NCI-H345 treated with DMSO at 0.1 percent for 48 hours (cell line): Measurements from ENCODE around the gene SPC24.
"Not testable (repeated sequence)": the region's sequence is repeated elsewhere in the genome, so short reads cannot be mapped to it uniquely, and the experiment has no call there.

Experiments used
- DNase-seq: peaks from one replicate; lab custom pipeline; 2025; ENCODE audit not compliant: unreplicated experiment; lab: John Stamatoyannopoulos, UW

The SPC24 gene

DNA sequence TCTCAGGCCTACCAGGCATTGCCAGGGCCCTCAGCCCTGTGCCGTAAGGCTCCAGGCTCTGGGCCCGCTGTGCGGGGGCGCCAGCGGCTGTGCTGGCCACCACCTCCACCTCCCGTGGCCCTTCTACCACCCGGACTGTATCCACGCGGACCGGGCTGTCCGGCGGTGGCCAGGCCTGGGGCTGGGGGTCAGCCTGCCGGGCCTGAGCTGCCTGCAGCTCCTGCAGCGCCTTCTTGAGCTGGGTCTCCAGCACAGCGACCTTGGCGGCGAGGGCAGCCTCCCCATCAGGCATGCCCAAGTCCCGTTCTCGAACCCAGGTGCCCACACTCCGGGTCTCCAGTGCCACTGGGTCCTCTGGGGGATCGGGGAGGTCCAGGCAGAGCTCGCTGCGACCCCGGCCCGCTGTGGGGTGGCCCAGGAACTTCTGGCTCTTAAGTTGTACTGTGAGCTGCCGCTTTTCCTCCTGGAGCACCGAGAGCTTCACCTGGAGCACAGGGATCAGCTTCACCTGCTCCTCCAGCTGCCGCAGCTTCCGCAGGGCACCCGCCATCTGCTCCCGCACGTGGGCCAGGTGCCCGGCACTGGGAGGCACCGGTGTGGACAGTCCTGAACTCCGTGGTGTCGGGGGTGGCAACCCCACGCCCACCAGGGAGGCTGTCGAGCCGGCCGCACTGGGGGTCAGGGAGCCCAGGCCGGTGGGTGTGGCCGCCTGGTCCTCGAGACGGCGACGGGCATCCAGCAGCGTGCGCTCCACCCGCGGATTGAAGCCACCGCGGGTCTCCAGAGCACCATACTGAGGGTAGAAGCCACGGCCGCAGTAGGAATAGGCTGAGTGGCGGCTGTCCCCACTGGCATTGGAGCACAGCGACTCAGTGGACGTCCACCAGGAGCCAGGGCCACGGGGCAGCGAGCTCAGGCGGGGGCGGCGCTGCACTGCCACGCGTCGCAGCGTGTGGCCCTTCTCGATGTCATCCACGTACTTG lies 37.7 kb upstream of the SPC24 start:
- no peak for DNase-seq

DNA sequence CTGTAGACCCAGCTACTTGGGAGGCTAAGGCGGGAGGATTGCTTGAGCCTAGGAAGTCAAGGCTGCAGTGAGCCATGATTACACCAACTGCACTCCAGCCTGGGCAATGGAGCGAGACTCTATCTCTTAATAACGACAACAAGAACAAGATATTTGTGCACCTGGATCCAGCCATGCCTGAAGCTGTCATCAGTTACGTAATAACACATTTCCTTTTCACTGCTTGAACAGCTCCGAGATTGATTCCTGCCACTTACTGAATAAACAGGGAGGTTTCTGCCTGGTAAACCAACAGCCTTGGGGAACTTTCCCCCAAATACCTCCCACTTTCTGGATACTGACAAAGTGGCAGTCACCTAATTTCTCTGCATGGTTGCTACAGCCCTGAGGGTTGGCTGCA lies 36.4 kb upstream of the SPC24 start:
- no peak for DNase-seq

DNA sequence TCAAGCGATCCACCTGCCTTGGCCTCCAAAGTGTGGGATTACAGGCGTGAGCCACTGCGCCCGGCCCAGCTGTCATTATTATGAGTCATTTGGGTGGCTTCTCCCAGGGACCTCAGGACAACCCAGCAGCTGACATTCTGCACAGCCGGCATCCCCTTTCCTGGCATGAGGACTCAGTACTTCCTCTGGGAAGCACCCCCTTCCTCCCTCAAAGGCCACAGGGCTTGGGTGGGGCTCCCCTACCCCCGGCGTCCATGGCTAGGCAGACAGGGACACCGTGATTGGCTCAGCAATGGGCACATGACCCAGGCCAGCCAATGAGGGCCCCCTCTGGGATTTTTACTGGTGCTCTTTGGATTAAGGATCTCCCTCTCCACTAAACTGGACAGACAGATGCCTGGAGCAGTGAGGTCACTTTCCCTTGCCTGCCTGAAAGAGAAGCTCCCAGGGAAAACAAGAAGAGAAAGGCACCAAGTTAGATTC lies 35.7 kb upstream of the SPC24 start:
- DNase-seq = no peak

DNA sequence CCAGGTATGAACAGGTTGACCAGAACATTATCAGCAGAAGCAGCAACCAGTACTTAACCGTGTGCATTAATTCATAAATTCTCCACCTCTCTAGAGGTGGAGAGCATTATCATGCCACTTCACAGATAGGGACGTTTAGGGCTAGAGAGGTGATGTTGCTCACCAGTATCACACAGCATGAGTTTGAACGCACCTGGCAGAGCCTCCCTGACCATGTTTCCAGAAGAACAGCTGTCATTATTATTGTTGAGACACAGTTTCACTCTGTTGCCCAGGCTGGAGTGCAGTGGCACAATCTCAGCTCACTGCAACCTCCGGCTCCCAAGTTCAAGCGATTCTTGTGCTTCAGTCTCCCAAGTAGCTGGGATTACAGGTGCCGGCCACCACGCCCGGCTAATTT lies 34.9 kb upstream of the SPC24 start:
- DNase-seq = no peak

DNA sequence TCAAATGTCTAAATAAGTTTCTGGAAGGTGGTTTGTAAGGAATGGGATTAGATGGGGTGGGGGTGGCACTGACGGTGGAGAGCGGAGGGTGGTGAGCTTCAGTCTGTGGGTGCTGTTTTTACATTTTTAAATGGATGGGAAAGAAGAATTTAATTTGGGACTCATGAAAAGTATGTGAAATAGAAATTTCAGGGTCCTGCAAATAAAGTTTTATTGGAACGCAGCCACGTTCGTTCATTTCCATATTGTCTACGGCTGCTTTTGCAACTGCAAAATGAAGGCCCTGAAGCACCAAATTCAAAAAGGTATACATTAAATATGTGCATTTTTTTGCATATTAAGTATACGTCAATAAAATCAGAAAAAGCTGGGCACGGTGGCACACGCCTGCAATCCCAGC lies 31.9 kb upstream of the SPC24 start:
- no peak for DNase-seq

DNA sequence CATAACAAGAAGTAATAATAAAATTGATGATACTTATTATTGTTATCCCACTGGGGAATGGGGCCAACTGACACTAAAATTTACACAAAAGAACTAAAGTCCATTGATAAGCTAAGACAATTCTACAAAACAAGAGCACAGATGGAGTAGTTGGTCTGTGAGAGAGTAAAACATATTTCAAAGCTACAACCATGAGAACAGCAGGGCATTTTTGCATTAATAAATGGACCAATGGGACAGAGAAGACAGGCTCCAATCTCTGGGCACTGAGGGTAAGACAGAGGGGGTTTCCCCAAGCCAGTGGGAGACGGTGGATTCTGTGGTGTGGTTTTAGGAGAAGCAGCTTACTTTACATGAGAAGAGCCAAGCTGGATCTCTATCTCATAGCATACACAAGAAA lies 27.4 kb upstream of the SPC24 start:
- no peak for DNase-seq

DNA sequence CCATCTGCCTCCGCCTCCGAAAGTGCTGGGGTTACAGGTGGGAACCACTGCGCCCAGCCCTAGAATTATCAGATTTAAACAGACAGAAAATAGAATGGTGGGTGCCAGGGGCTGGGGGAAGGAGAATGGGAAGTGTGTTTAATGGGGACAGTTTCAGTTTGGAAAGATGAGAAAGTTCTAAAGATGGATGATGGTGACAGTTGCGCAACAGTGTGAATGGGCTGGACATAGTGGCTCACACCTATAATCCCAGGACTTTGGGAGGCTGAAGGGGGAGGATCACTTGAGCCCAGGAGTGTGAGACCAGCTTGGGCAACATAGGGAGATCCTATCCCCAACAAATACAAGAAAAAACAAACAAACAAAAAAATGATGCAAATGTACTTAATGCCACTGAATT lies 25.9 kb upstream of the SPC24 start:
- no peak for DNase-seq

DNA sequence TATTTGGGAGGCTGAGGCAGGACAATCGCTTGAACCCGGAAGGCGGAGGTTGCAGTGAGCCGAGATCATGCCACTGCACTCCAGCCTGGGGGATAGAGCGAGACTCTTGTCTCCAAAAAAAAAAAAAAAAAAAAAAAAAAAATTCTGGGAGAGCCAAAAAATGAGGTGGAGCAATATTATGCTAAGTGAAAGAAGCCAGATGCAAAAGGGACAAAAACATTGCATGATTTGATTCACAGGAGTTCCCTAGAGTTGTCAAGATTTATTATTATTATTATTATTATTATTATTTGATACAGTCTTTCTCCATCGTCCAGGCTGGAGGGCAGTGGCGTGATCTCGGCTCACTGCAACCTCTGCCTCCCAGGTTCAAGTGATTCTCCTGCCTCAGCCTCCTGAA lies 25.4 kb upstream of the SPC24 start:
- not testable (repeated sequence) for DNase-seq

DNA sequence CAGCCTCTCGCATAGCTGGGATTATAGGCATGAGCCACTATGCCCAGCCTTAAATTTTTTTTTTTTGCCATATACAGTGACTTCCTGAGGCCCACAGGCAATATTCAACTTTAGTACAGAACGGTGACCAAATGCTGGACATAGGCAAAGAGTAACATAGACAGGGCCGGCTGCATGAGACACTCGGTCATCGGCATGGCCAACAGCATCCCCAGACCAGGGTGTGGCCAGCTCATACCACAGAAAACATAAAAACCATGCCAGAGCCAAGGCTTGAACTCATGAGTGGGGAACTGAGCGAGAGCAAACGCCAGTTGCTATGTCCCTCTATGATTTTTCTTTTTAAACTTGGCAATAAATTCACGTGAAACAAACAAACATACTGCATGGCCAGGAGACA lies 24.8 kb upstream of the SPC24 start:
- no peak for DNase-seq

DNA sequence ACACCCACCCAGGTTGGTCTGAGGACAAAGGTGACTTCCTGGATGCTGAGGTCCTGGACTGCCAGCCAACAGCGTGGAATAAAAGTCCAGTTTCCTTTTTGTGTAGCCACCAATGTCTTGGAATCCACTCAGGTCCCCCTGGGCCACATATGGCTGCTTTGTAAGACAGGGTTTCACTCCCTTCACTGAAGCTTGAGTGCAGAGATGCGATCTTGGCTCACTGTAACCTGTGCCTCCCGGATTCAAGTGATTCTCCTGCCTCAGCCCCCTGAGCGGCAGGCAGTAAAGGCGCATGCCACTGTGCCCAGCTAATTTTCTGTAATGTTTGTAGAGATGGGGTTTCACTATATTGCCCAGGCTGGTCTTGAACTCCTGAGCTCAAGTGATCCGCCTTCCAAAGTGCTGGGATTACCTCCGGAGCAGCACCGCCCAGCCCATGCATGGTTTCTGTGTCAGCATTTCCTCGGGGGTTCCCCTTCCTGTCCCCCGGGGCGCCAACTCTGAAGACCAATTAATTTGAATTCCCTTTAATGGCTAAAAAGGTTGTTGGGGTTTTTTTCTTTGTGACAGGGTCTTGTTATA lies 24.2 kb upstream of the SPC24 start:
- DNase-seq = no peak

DNA sequence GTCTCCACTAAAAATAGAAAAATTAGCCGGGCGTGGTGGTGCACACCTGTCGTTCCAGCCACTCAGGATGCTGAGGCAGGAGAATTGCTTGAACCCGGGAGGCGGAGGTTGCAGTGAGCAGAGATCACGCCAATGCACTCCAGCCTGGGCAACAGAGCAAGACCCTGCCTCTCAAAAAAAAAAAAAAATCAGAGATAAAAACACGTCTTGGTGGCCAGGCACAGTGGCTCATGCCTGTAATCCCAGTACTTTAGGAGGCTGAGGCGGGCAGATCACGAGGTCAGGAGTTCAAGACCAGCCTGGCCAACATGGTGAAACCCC lies 23.5 kb upstream of the SPC24 start:
- not testable (repeated sequence) for DNase-seq

DNA sequence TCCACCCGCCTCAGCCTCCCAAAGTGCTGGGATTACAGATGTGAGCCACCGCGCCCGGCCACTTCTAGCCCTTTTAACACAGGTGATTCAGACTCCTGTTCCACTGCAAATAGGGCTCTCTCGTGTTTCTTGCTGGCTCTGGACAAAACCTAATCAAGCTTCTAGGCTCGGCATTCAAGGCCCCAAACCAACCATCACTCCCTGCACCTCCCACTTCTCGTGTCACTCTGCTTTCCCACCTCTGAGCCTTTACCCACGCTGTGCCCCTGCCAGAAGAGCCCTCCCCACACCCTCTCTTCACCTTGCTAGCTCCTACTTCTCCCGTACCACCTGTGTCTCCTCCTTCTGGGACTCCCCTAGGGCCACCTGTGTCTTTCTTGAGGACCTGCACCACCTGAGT lies 22.0 kb upstream of the SPC24 start:
- DNase-seq = no peak

DNA sequence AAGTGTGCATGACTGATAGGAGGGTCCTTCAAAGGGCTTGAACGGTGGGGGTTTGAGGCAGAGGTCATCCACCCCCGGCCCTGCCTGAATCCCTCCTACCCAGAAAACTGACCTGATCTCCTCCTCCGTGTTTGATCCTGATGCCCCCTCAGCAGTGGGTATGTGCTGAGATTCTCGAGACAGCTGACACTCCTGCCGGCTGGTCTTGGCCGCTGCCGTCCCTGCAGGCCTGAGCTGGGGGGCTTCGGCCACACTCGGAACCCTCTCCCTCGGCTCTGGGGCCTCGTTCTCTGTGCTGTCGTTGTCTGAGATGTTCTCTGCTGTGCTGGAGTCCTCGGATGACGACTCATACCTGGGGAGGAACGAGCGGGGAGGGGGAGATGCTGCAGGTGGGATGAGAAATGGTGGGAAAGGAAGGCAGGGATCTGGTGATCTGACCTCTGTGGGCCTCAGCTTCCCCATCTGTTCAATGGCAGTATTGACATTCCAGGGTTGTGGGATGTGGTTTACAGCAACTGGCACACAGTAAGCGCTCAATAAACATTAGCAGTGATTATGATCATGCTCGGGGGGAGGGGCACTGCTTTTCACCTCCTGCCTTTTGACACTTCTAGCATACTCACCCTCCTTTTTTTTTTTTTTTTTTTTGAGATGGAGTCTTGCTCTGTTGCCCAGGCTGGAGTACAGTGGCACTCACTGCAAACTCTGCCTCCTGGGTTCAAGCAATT lies 21.0 kb upstream of the SPC24 start:
- no peak for DNase-seq

DNA sequence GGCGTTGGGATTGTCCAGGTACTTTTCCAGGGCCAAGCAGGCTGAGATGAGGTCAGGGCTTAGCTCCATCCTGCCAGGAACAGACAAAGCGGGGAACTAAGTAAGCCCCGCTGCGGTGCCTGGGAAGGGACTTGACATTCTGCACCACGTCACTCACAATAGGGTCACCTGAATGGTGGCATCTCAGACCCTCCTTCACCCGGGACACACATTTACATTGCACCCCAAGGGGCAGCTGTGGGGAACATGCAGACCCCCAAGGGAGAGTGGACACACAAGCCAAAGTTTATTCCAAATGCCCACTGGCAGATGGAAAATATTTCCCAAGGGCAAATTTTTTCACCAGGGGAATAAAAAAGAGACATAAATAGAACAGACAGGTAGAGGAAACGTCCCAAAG lies 20.3 kb upstream of the SPC24 start:
- no peak for DNase-seq

DNA sequence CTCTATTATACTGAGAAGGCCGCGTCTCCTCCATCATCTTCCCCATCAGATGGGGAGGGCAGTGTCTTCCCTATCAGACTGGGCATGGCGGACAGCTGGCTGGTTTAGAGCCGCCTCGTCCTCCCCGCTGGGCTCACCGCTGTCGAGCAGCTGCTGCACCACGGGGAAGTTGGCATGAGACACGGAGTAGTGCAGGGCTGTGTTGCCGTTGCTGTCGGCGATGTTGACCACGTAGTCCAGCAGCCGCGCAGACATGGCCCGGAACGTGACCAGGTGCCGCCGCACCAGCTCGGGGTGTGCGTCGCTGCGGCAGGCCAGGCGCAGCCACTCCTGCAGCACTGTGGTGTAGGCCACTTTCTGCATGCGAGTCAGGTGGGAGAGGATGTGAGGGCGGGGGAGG lies 18.8 kb upstream of the SPC24 start:
- DNase-seq = no peak

DNA sequence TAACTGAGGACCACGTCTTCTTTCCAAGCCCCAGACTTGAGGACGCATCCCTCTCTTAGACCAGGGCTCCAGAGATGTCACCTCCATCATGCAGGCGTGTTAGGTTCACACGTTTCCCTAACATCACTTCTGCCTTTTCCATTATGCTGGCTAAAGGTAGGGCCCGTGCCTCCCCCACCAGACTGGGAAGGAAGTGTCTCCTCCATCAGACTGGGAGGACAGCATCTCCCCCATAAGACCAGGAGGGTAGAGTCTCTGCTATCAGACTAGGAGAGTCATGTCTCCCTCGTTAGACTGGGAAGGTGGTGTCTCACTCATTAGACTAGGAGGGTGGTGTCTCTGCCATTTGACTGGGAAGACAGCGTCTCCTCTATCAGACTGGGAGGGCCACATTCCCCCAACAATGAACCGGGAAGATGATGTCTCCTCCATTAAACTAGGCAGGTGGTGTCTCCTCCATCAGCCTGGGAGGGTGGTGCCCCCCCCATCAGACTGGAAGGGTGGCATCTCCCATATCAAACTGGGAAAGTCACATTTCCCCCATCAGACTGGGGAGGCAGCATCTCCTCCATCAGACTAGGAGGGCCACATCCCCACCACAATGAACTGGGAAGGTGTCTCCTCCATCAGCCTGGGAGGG lies 18.1 kb upstream of the SPC24 start:
- DNase-seq = no peak

DNA sequence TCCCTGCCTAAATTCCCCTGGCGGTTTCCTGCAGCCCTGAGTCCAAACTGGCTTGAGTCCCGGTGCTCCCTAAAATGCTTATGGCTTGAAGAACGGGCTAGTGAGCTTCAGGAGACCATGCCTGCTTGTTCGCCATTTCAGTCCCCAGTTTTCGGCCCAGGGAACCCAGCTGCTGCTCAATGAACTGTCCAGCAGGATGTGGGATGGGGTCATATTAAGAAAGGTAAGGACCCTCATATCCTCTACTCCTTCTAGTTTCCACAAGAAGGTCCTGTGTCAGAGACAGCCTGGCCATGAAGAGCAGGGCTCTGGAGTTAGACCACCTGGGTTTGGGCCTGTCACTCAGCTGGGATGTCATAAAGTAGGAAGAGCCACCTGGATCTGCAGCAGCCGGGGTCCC lies 17.0 kb upstream of the SPC24 start:
- no peak for DNase-seq

DNA sequence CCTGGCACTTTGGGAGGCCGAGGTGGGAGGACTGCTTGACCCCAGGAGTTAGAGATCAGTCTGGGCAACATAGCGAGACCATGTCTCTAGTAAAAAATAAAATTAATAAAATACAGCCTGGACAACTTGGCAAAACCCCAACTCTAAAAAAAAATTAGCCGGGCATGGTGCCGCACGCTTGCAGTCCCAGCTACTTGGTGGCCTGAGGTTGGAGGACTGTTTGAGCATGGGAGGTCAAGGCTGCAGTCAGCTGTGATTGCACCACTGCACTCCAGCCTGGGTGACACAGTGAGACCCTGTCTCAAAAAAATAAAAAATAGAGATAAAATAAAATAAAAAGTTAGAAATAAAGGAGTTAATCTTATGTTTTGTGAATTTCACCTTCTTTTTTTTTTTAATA lies 15.6 kb upstream of the SPC24 start:
- no peak for DNase-seq

DNA sequence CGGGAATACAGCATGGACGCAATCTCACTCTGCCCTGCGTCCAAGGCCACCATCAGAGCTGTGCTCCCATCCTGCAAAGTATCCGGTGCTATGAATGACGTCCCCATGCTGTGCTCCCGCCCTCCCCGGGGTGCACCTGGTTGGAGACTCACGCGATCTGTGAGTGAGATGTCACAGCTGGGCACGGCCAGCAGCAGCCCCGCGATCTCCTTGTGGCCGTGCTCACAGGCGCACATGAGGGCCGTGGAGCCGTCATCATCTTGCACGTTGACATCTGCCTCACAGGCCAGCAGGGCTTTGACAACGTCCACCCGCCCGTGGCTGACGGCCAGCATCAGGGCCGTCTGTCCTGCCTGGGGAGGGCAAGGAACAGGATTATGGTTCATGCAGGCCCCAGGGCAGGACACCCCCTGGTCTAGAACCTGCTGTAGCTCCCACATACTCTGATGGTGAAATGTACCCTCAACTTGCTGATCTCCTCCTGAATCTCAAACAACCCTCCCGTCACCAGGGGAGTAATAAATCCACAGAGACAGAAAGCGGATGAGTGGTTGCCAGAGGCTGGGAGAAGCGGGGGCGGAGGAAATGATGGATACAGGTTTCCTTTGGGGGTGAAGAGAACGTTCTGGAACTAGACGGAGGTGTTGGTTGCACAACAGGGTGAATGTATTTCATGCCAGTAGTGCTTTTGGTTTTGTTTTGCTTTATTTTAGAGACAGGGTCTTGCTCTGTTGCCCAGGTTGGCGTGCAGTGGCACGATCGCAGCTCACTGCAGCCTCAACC lies 14.5 kb upstream of the SPC24 start:
- no peak for DNase-seq

DNA sequence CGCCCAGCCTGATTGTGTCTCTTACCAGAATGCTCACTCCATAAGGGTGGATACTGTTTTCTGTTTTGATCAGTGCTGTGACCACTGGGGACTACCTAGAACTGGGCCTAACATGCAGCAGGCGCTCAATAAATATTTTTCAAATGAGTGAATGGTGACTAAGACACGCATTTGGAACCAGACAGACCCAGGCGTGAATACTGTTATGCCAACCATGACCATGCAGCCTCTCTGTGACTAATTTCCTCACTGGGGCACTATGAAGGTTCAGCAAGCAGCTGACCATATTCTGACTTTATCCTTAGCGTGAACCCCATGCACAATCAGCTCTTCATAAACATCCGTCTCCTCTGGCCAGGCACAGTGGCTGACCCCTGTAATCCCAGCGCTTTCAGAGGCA lies 13.0 kb upstream of the SPC24 start:
- DNase-seq = no peak
